HK-2 (cell line): ENCODE results near the gene SLC26A1.
A peak's percentile ranks its signal among the peaks of the same experiment; 100 is the strongest.

Experiments
- DNase-seq: peaks from one replicate; pipeline ENCODE4 v3.0.0-alpha.2; 2018; ENCODE audit not compliant: unreplicated experiment

Gene SLC26A1

DNA sequence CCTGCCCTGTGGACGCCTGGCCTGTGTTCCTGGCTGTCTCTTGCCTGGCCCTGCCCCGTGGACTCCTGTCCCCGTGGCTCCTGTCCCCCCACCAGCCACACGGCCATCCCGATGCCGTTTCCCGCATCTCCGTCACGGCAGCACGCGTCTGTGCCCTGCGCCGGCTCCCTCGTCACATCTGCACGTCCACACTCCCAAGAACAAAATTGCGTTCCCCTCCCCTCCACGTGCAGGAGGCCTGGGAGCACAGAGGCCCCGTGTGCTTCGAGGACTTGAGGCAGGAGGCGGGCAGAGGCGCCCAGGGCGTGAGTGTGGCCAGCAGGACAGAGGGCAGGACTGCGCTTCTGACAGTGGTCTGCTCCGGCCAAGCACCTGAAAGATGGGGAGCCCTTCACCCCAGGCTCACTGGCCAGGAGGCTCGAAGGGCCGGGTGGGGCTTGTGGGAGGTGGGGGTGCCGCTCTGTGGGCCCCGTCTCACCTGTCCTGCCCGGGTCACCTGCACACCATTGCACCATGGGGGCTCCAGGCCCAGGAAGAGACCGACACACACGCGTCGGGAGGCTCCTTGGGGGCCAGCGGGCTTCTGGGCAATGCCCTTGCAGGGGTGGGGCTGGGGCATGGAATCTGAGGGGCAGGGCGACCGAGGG is 35.5 kb upstream of the SLC26A1 start:
- DNase-seq = no peak

DNA sequence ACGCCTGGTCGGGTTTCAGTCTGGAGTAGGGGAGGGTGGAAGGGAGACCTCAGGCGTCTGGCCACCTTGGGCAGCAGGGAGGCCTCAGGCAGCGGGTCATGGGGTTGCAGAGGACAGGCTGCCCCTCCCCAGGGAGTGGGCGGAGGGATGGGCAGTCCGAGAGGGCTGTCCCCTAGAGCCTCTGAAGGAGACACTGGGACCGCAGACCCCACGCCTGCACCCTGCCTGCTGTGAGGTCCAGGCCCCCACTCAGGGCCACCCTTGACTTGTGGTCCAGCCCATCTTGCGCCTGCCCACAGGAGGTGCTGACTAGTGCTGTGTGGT is 34.7 kb upstream of the SLC26A1 start:
- DNase-seq = peak; percentile 43

DNA sequence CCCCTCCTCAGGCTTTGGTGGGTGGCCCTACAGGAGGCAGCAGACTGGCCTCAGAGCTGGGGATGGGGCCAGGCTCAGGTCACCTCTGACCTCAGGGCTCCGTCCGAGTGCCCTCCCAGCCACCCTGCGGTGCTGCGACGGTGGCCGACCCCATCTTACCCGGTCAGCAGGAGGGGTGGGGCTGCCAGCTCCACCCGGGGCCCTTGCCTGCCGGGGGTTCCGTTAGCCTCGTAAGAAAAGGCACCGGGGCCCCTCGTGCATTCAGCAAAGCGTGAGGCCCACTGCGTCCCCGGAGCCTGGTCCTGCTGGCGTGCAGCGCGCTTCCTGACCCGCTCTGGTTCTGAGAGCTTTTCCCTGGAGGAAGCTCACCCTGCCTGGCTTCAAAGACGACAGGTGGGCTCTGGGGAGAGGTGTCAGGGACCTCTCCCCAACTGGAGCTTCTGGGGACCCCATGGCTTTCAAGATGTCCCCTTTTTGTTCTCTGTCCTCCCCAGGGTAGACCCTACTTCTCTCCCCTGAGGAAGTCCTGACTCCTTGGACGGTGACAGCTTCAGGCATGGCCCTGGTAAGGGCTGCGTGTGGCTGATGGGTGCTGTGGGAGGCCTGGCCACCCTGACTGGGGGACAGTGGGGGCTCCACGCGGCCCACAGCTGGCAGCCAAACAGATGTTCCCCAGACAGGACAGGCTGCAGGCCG is 34.2 kb upstream of the SLC26A1 start:
- DNase-seq = no peak

DNA sequence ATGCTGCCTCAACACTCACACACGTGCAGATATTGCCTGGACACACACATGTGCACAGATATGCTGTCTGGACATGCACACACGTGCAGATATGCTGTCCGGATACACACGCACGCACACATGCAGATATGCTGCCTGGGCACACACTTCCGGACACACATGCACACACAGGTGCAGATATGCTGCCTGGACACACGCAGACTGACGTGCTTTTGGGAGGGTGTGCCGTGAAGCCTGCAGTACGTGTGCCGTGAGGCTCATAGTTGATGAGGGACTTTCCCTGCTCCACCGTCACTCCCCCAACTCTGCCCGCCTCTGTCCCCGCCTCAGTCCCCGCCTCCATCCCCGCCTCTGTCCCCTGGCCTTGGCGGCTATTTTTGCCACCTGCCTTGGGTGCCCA is 32.9 kb upstream of the SLC26A1 start:
- peak; percentile 68 for DNase-seq

DNA sequence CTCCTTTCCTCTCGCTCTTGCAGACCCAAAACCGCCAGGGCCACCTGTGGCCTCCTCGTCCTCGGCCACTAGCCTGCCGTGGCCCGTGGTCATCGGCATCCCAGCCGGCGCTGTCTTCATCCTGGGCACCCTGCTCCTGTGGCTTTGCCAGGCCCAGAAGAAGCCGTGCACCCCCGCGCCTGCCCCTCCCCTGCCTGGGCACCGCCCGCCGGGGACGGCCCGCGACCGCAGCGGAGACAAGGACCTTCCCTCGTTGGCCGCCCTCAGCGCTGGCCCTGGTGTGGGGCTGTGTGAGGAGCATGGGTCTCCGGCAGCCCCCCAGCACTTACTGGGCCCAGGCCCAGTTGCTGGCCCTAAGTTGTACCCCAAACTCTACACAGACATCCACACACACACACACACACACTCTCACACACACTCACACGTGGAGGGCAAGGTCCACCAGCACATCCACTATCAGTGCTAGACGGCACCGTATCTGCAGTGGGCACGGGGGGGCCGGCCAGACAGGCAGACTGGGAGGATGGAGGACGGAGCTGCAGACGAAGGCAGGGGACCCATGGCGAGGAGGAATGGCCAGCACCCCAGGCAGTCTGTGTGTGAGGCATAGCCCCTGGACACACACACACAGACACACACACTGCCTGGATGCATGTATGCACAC is 31.8 kb upstream of the SLC26A1 start:
- DNase-seq = no peak

- DNase-seq = no peak
Observed at GRCh38 chr4:1023895-1024740, 30.9 kb upstream of the SLC26A1 start.

DNA sequence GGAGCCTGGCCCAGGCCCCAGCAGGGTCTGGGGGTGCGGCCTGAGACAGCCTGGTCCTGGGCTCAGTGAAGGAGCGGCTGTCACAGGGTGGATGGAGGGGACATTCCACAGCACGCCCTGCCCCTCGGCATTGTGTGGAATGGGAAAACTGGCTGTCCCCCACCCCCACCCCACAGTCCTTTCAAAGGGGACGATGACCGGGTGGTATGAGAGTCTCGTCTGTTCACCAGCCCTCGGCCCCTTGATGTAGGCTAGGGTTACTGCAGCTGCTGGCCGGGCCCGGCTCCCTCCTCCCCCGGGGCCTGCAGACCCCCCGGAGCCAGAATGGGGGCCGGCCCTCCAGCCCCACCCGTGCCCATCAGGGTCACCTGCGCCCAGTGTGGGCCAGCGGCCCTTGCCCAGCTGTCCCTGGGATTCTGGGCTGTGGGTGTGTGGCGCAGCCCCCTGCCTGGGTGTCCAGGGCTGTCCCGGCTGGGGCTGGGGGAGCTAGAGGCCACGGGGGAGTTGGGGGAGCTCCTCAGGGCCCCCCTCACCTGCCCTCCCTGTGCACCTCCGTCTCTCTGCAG is 30.0 kb upstream of the SLC26A1 start:
- no peak for DNase-seq

DNA sequence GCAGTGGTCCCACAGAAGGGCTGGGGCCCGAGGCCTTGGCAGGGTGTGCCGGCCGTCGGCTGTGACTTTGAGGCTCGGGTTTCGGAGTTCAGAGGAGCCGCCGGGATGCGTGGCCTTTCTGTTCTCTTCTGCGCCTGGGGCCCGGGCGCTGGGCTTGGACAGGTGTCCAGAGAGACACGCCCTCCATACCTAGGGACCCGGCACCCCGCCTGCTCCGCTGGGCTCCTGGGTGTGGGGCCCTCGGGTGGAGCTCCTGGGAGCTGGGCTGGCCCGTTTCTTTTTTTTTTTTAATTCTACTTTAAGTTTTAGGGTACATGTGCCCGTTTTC is 29.5 kb upstream of the SLC26A1 start:
- no peak for DNase-seq

DNA sequence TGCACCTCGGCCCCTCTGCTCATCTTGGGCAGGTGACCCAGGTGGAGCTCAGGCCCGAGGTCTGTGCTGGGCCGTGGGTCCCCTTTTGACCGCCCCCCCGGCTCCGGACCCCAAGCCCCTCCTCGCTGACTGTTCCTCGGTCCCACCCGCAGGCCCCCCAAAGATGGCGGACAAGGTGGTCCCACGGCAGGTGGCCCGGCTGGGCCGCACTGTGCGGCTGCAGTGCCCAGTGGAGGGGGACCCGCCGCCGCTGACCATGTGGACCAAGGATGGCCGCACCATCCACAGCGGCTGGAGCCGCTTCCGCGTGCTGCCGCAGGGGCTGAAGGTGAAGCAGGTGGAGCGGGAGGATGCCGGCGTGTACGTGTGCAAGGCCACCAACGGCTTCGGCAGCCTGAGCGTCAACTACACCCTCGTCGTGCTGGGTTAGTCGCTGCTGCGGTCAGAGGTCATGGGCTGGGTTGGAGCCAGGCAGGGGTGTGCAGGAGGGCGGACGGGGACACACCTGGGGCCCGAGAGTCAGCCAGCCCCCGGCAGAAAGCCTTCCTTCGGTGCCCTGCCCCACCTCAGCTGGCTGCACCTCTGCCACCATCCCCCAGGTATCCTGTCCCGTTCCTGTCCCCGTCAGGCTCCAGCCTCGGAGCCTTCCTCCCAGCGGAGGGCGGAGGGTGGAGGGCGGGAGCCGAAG is 29.0 kb upstream of the SLC26A1 start:
- DNase-seq = no peak

GRCh38 chr4:1021386-1022050 is 28.3 kb upstream of the SLC26A1 start:
- no peak for DNase-seq

DNA sequence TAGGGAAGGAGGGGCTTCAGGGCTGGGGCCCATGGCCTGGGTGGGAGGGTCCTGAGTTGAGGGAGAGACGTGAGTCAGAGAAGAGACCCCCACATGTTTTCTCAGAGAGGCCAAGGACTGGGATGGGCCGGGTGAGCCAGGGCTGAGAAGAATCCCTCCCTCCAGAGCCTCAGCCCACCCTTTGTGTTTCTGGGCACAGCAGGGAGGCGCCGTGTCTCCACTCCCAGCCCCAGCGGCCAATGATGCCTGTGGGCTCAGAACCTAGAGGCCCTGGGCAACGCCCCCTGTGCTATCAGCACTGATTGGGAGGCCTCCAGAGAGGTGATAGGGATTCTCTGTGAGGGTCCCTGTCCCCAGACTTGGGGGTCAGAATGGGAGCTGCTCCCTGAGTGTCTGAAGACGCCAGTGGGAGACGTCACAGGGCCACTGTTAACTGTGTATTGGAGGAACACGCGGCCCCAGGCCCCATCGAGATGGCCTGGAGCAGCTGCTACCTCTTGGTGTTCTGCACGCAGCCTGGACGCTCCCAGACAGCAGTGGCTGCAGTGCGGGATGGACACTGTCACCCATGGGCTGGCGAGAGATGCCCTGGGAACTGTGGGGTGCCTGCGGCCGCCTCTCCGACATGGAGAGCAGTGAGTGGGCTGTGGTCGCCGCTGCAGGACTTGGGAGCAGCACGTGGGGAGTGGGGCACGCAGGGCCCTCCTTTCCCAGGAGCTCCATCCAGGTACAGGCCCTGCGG is 26.7 kb upstream of the SLC26A1 start:
- DNase-seq = no peak

GRCh38 chr4:1019320-1019719 is 26.1 kb upstream of the SLC26A1 start:
- no peak for DNase-seq

DNA sequence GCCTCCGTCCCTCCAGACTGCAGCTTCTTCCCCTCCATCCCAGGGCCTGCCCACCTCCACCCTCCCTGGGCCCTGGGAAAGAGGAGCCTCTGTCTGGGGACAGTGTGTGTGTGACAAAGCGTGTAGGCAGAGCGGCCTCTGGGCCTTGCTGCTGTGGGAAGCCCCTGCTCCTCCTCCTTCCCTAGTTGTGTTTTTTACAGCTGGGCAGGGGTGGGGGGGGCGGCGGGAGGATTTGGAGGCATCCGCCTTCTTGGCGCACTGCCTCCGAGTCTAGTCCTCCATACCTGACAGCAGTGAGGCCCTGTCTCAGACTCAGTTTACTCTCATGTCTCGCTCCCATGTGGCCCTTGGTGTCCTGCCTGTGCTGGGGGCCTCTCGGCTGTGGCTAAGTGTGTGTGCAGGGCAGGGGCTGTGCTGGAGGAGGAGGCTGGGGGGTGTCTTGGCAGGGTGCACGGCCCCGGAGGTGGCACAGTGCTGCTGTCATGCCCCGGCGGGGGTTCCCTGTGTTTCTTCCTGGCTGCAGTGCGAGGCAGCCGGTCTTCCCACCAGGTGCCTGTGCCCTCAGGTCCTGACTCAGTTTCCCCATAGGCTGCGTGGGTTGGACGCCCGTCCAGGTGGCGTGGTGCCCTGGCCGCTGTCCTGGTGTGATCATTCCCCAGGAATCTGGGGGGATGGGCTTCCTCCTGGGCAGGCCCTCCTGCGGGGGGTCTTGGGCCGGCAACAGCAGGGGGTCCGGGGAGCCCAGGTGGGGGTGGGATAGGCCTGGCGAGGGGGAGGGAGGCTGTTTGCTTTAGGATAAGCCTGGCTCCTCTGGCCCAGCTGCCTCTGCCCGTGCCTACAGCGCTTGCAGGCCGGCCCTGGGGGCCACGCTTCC is 25.2 kb upstream of the SLC26A1 start:
- no peak for DNase-seq

- DNase-seq = no peak
Observed at GRCh38 chr4:1017706-1018105, 24.5 kb upstream of the SLC26A1 start.

GRCh38 chr4:1017211-1017610 is 24.0 kb upstream of the SLC26A1 start:
- no peak for DNase-seq

DNA sequence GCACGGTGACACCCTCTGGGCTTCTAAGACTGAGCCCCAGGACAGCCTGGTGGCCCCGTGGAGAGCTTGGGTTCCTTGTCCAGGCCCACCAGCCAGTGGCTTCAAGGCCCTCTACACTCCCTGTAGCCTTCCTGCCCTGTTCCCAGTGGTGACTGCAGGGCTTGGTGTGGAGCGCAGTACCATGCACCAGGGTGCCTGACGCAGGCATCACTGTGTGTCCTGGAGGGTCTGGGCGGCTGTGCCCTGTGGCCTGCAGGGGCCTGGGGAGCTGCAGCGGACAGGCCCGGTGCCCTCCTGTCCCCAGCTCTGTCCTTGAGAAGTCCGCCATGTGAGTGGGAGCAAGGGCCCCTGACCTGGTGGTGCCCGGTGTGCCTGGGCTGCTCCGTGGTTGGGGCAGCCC is 22.5 kb upstream of the SLC26A1 start:
- DNase-seq = no peak

DNA sequence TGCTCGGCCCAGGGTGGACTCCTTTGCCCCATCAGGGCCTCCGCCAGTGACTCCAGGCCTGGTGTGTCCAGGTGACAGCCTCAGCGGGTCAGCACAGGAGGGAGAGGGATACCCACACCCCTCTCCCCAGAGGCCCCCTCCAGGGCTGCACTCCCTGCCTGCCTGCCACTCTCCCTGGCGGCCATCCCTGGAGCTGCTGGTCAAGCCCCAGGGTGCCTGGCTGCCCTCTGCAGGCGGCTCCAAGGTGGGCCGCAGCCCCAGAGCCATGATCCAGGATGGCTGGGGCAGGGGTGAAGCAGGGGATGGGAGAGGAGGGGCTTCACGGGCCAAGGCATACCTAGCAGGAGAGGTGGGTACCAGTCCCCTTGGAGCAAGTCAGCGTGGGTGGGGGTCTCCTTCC is 22.0 kb upstream of the SLC26A1 start:
- no peak for DNase-seq

- no peak for DNase-seq
Observed at GRCh38 chr4:1014291-1015167, 21.3 kb upstream of the SLC26A1 start.
